MM.1S (cell line): Measurements from ENCODE around the gene MAPK4.

Source experiments
- DNase-seq: peaks from one replicate; pipeline ENCODE4 v3.0.0-alpha.2; 2015
- H2AFZ ChIP-seq: fragments of 300-600 bp; sonication (generic); 2 replicates; pipeline ENCODE4 v1.6.0; 2016; ENCODE audit warnings: antibody characterized with exemption, low read length
- H3F3A ChIP-seq: fragments of 300-600 bp; sonication (generic); 2 replicates; pipeline ENCODE4 v1.6.1; 2016; ENCODE audit warnings: mild to moderate bottlenecking, antibody characterized with exemption, low read length, moderate library complexity, mixed read lengths; ENCODE audit not compliant: insufficient read depth
- H3K27ac ChIP-seq: fragments of 300-600 bp; sonication (generic); 2 replicates; pipeline ENCODE4 v1.5.1; 2016; ENCODE audit warnings: mild to moderate bottlenecking, low read length
- H3K27me3 ChIP-seq: fragments of 300-600 bp; sonication (generic); replicated peaks from 2 replicates; pipeline ENCODE4 v1.6.0; 2016; ENCODE audit warnings: low read length; ENCODE audit not compliant: insufficient read depth
- H3K36me3 ChIP-seq: fragments of 300-600 bp; sonication (generic); replicated peaks from 2 replicates; pipeline ENCODE4 v1.6.1; 2016; ENCODE audit warnings: mild to moderate bottlenecking, low read length, mixed read lengths; ENCODE audit not compliant: insufficient read depth
- H3K4me1 ChIP-seq: fragments of 300-600 bp; sonication (generic); 2 replicates; pipeline ENCODE4 v1.6.1; 2016; ENCODE audit warnings: low read length, mixed read lengths
- H3K4me2 ChIP-seq: fragments of 300-600 bp; sonication (generic); 2 replicates; pipeline ENCODE4 v1.6.0; 2016; ENCODE audit warnings: low read depth, low read length
- H3K4me3 ChIP-seq: fragments of 300-600 bp; sonication (generic); 2 replicates; pipeline ENCODE4 v1.5.1; 2016; ENCODE audit warnings: low read length, mixed read lengths
- H3K79me2 ChIP-seq: fragments of 300-600 bp; sonication (generic); 2 replicates; pipeline ENCODE4 v1.6.1; 2016; ENCODE audit warnings: mixed run types, low read length, mixed read lengths
- H3K9ac ChIP-seq: fragments of 300-600 bp; sonication (generic); 2 replicates; pipeline ENCODE4 v1.6.1; 2016; ENCODE audit warnings: low read length, mixed read lengths
- H3K9me2 ChIP-seq: fragments of 300-600 bp; sonication (generic); replicated peaks from 2 replicates; pipeline ENCODE4 v1.6.1; 2016; ENCODE audit warnings: mild to moderate bottlenecking, low read length, mixed read lengths; ENCODE audit not compliant: insufficient read depth
- H3K9me3 ChIP-seq: fragments of 300-600 bp; sonication (generic); replicated peaks from 2 replicates; pipeline ENCODE4 v1.6.1; 2016; ENCODE audit warnings: mild to moderate bottlenecking, low read length, mixed read lengths; ENCODE audit not compliant: insufficient read depth
- H4K20me1 ChIP-seq: fragments of 300-600 bp; sonication (generic); 2 replicates; pipeline ENCODE4 v1.6.1; 2016; ENCODE audit warnings: mild to moderate bottlenecking, low read length, moderate library complexity, mixed read lengths; ENCODE audit not compliant: insufficient read depth
- CTCF ChIP-seq: fragments of 300-600 bp; sonication (generic); IDR thresholded peaks from 2 replicates; pipeline ENCODE4 v1.5.1; 2016; ENCODE audit warnings: antibody characterized with exemption, low read length, mixed read lengths
- EZH2 ChIP-seq: fragments of 300-600 bp; sonication (generic); optimal IDR thresholded peaks from 2 replicates; pipeline ENCODE3; 2017; ENCODE audit warnings: low read depth, mild to moderate bottlenecking, antibody characterized with exemption, low read length, mixed read lengths
- EZH2phosphoT487 ChIP-seq: fragments of 300-600 bp; sonication (generic); IDR thresholded peaks from 2 replicates; pipeline ENCODE4 v1.6.1; 2018; ENCODE audit warnings: antibody characterized with exemption, low read length

MAPK4 gene

DNA sequence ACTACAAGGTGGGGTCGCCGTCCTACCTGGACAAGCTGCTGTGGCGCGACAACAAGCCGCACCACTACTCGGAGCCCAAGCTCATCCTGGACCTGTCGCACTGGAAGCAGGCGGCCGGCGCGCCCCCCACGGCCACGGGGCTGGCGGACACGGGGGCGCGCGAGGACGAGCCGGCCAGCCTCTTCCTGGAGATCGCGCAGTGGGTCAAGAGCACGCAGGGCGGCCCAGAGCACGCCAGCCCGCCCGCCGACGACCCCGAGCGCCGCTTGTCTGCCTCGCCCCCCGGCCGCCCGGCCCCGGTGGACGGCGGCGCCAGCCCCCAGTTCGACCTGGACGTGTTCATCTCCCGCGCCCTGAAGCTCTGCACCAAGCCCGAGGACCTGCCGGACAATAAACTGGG is 169.5 kb downstream of the MAPK4 start:
- no peak overlapping the region for H3K9ac ChIP-seq
- H3K79me2 ChIP-seq = no peaks in the 10 kb centered on the region
- H3K4me2 ChIP-seq = no peak overlapping the region
- no peaks in the 10 kb centered on the region for H3K9me3 ChIP-seq
- H3K4me1 ChIP-seq = no peaks in the 10 kb centered on the region
- no peaks in the 10 kb centered on the region for H3K36me3 ChIP-seq
- no peaks in the 10 kb centered on the region for H3F3A ChIP-seq
- TF ChIP-seq CTCF (no peak), EZH2phosphoT487 (no peak), EZH2 (no peak)
- H3K9me2 ChIP-seq = no peaks in the 10 kb centered on the region
- no peak overlapping the region for H2AFZ ChIP-seq
- no peaks in the 10 kb centered on the region for H3K27me3 ChIP-seq
- no peak overlapping the region for H3K4me3 ChIP-seq
- no peak for DNase-seq
- H4K20me1 ChIP-seq = no peaks in the 10 kb centered on the region
- no peak overlapping the region for H3K27ac ChIP-seq

DNA sequence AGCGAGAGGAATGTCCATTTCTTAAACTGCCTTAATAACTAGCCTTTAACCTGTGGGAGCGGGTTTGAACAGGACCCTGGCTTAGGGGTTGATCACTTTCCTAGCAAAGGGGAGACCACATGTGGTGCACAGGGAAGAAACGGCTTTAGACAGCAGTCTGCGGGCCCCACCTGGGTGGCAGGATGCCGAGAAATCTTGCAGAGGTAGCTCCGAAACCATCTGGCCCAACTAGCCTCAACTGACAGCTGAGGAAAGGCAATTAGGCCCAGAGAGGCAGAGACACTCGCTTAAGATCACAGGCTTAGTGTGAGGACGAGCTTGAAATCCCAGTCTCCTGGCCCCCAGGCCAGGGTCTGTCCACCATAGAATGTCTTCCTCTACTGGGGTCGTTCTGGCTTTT is 170.1 kb downstream of the MAPK4 start:
- Histone ChIP-seq H2AFZ (no peak overlapping the region), H3K9ac (no peak overlapping the region), H4K20me1 (no peaks in the 10 kb centered on the region), H3K9me2 (no peaks in the 10 kb centered on the region), H3K4me1 (no peaks in the 10 kb centered on the region), H3K9me3 (no peaks in the 10 kb centered on the region), H3K27ac (no peak overlapping the region), H3K36me3 (no peaks in the 10 kb centered on the region), H3K27me3 (no peaks in the 10 kb centered on the region), H3K4me3 (no peak overlapping the region), H3F3A (no peaks in the 10 kb centered on the region), H3K4me2 (no peak overlapping the region), H3K79me2 (no peaks in the 10 kb centered on the region)
- no peak for DNase-seq
- no peak for TF ChIP-seq CTCF
- no peak for TF ChIP-seq EZH2

- no peak overlapping the region for H3K4me3 ChIP-seq
- no peak overlapping the region for H2AFZ ChIP-seq
- H3K79me2 ChIP-seq = no peaks in the 10 kb centered on the region
- no peaks in the 10 kb centered on the region for H3K9me2 ChIP-seq
- H3K4me2 ChIP-seq = no peak overlapping the region
- no peak for DNase-seq
- no peaks in the 10 kb centered on the region for H3K27me3 ChIP-seq
- no peak overlapping the region for H3K9ac ChIP-seq
- H3K4me1 ChIP-seq = no peaks in the 10 kb centered on the region
- no peak overlapping the region for H3K27ac ChIP-seq
- TF ChIP-seq EZH2 (no peak), EZH2phosphoT487 (no peak), CTCF (no peak)
- no peaks in the 10 kb centered on the region for H3F3A ChIP-seq
- no peaks in the 10 kb centered on the region for H3K36me3 ChIP-seq
- no peaks in the 10 kb centered on the region for H4K20me1 ChIP-seq
- H3K9me3 ChIP-seq = no peaks in the 10 kb centered on the region
Observed at GRCh38 chr18:50734342-50734741, 174.5 kb downstream of the MAPK4 start.
